T-cell (primary cell): ENCODE measurements around the gene MYO10. TPM values are rescaled to one million over a fixed set of nuclear protein-coding genes. Genes with fewer than 3 reads are reported as not detected.

Experiments
- ATAC-seq, 4 experiments: fragments of 200-7000 bp in 3 of 4; fragments of 150-1000 bp in 1 of 4; cut with Tn5 transposase; replicated peaks in 1 of 4; 1 replicate in 3 of 4; 2 replicates in 1 of 4; pipeline ENCODE4 v1.10.0; 2021; ENCODE audit warnings: moderate library complexity in 3 of 4, mild to moderate bottlenecking in 2 of 4, moderate number of reproducible peaks in 1 of 4
- CTCF ChIA-PET, 2 donors: fragments of 300-600 bp; sonication (Branson Sonifier 250); formaldehyde crosslinking; loops; one replicate each; lab custom pipeline; 2022; ENCODE audit warnings: antibody characterized with exemption in 2 of 2; lab: Charles Lee
- POLR2A ChIA-PET, 2 donors: fragments of 300-600 bp; sonication (Branson Sonifier 250); formaldehyde crosslinking; loops; one replicate each; lab custom pipeline; 2022; ENCODE audit warnings: antibody characterized with exemption in 2 of 2; lab: Charles Lee
- DNase-seq, 35 experiments: peaks; one replicate each; pipeline versions ENCODE4 v3.0.0 to v3.0.0-alpha.2; 2013 to 2023
- H3K27ac ChIP-seq: one replicate; pipeline ENCODE4 v1.5.1; 2013; ENCODE audit warnings: low read length
- H3K27me3 ChIP-seq, 2 experiments: replicated peaks in 1 of 2; 1 replicate in 1 of 2; 2 replicates in 1 of 2; pipeline versions ENCODE4 v1.6.1 to v1.7.0; 2013; ENCODE audit warnings: low read length in 1 of 2, mixed read lengths in 1 of 2; ENCODE audit not compliant: control insufficient read depth in 2 of 2, insufficient read depth in 2 of 2; ENCODE audit errors: extremely low read depth in 1 of 2
- H3K36me3 ChIP-seq, 2 donors: 1 replicate in 1 of 2; 2 replicates in 1 of 2; pipeline versions ENCODE4 v1.6.1 to v1.7.0; 2013; ENCODE audit warnings: low read length in 1 of 2; ENCODE audit not compliant: control insufficient read depth in 2 of 2, insufficient read depth in 1 of 2; ENCODE audit errors: extremely low read depth in 1 of 2
- H3K4me1 ChIP-seq, 2 experiments: 1 replicate in 1 of 2; 2 replicates in 1 of 2; pipeline versions ENCODE4 v1.6.1 to v1.7.0; 2013; ENCODE audit warnings: low read length in 2 of 2, mixed read lengths in 1 of 2; ENCODE audit not compliant: insufficient read depth in 2 of 2, control insufficient read depth in 1 of 2; ENCODE audit errors: extremely low read depth in 1 of 2
- H3K4me3 ChIP-seq, 2 donors: 1 replicate in 1 of 2; 2 replicates in 1 of 2; pipeline versions ENCODE4 v1.5.1 to v1.7.0; 2013; ENCODE audit warnings: mild to moderate bottlenecking in 2 of 2, low read length in 1 of 2, moderate library complexity in 1 of 2; ENCODE audit not compliant: control insufficient read depth in 1 of 2; ENCODE audit errors: extremely low read depth in 1 of 2
- H3K9me3 ChIP-seq: 2 replicates; pipeline ENCODE4 v1.7.0; 2013
- H3K27ac Mint-ChIP-seq, 2 donors: one replicate each; pipeline ENCODE4 v1.8.0; 2020 to 2021; ENCODE audit warnings: mild to moderate bottlenecking in 2 of 2, mixed read lengths in 2 of 2
- H3K27me3 Mint-ChIP-seq, 2 donors: one replicate each; pipeline ENCODE4 v1.8.0; 2021 to 2022; ENCODE audit warnings: mixed read lengths in 2 of 2
- H3K36me3 Mint-ChIP-seq: one replicate; pipeline ENCODE4 v1.8.0; 2021; ENCODE audit warnings: mixed read lengths
- H3K4me1 Mint-ChIP-seq, 3 donors: one replicate each; pipeline ENCODE4 v1.8.0; 2020 to 2022; ENCODE audit warnings: mixed read lengths in 3 of 3, mild to moderate bottlenecking in 1 of 3
- H3K4me3 Mint-ChIP-seq, 3 donors: one replicate each; pipeline ENCODE4 v1.8.0; 2020 to 2022; ENCODE audit warnings: mild to moderate bottlenecking in 3 of 3, mixed read lengths in 3 of 3, moderate library complexity in 3 of 3
- H3K9me3 Mint-ChIP-seq, 3 donors: one replicate each; pipeline ENCODE4 v1.8.0; 2020 to 2022; ENCODE audit warnings: mixed read lengths in 3 of 3
- WGBS: methylation state at CpG from one replicate; pipeline ENCODE4 v1.1.5; 2013; ENCODE audit warnings: missing lambda C conversion rate; ENCODE audit not compliant: insufficient coverage; 5-methylcytosine and 5-hydroxymethylcytosine counted together
- total RNA-seq, 35 experiments: library from RNA in 6 of 35; stranded (reverse) in 6 of 35; fragments of 120-200 nt in 1 of 35; gene quantifications; one replicate each; pipeline versions ENCODE4 v1.2.1 to v1.2.4 and lab custom pipeline; 2013 to 2026

Gene MYO10
- total RNA-seq, 5 donors from 2014 or later (not counting 1 experiment from before 2014, with no cell fraction given) = 0.20 to 0.47 (median 0.23) TPM; not detected in 2

GRCh38 chr5:16754601-16755000, 181.5 kb downstream of the MYO10 start:
- WGBS = no CpG with 5 or more reads among the region's 3 CpGs
- no peak overlapping the region for H3K4me3 Mint-ChIP-seq
- Histone ChIP-seq H3K4me1 (peaks cover 2 to 5% of the 10 kb centered on the region in 2 experiments), H3K27ac (no peak overlapping the region), H3K27me3 (peaks cover 0 to 2% of the 10 kb centered on the region in 2 experiments), H3K4me3 (no peak overlapping the region), H3K36me3 (no peaks in the 10 kb centered on the region), H3K9me3 (no peaks in the 10 kb centered on the region)
- POLR2A ChIA-PET = no interaction called here
- ATAC-seq (no peak), DNase-seq (no peak)
- CTCF ChIA-PET = no interaction called here
- H3K9me3 Mint-ChIP-seq = no peaks in the 10 kb centered on the region
- no peaks in the 10 kb centered on the region for H3K36me3 Mint-ChIP-seq
- H3K27me3 Mint-ChIP-seq = no peaks in the 10 kb centered on the region
- no peak overlapping the region for H3K27ac Mint-ChIP-seq
- peaks cover 4 to 6% (median 5%) of the 10 kb centered on the region in 3 donors for H3K4me1 Mint-ChIP-seq

- Mint-ChIP-seq H3K9me3 (no peaks in the 10 kb centered on the region), H3K4me1 (peaks cover 0 to under 1% (median 0%) of the 10 kb centered on the region in 3 donors), H3K27me3 (no peaks in the 10 kb centered on the region), H3K36me3 (no peaks in the 10 kb centered on the region), H3K27ac (no peak overlapping the region), H3K4me3 (no peak overlapping the region)
- Histone ChIP-seq H3K4me1 (peaks cover 0 to under 1% of the 10 kb centered on the region in 2 experiments), H3K27me3 (peaks cover 0 to 2% of the 10 kb centered on the region in 2 experiments), H3K36me3 (no peaks in the 10 kb centered on the region), H3K27ac (no peak overlapping the region), H3K9me3 (no peaks in the 10 kb centered on the region), H3K4me3 (no peak overlapping the region)
- CTCF ChIA-PET = no interaction called here
- no peak for DNase-seq
- WGBS = no CpG with 5 or more reads among the region's 3 CpGs
- no peak for ATAC-seq
- POLR2A ChIA-PET = no interaction called here
These were observed 182.0 kb downstream of the MYO10 start for GRCh38 chr5:16754086-16754485.

- no peak for DNase-seq
- Mint-ChIP-seq H3K36me3 (no peaks in the 10 kb centered on the region), H3K4me3 (no peak overlapping the region), H3K4me1 (no peaks in the 10 kb centered on the region), H3K9me3 (no peaks in the 10 kb centered on the region), H3K27ac (no peak overlapping the region), H3K27me3 (no peaks in the 10 kb centered on the region)
- Histone ChIP-seq H3K9me3 (no peaks in the 10 kb centered on the region), H3K4me1 (no peaks in the 10 kb centered on the region), H3K36me3 (no peaks in the 10 kb centered on the region), H3K4me3 (no peak overlapping the region), H3K27me3 (no peaks in the 10 kb centered on the region), H3K27ac (no peak overlapping the region)
- no peak for ATAC-seq
- 92% methylated on average over 7 of the region's 7 CpGs for WGBS
- CTCF ChIA-PET = no interaction called here
- POLR2A ChIA-PET = no interaction called here
These were observed 185.6 kb downstream of the MYO10 start for GRCh38 chr5:16750445-16750844.

- ChIA-PET POLR2A (no interaction called here), CTCF (no interaction called here)
- no peaks in the 10 kb centered on the region for H3K4me1 Mint-ChIP-seq
- no peaks in the 10 kb centered on the region for H3K36me3 ChIP-seq
- no peak overlapping the region for H3K4me3 Mint-ChIP-seq
- no peak overlapping the region for H3K27ac ChIP-seq
- H3K36me3 Mint-ChIP-seq = no peaks in the 10 kb centered on the region
- H3K27me3 ChIP-seq = no peaks in the 10 kb centered on the region
- ATAC-seq = no peak
- 50% methylated on average over 1 of the region's 4 CpGs for WGBS
- H3K27me3 Mint-ChIP-seq = no peaks in the 10 kb centered on the region
- DNase-seq = no peak
- no peak overlapping the region for H3K4me3 ChIP-seq
- H3K9me3 ChIP-seq = no peaks in the 10 kb centered on the region
- H3K4me1 ChIP-seq = no peaks in the 10 kb centered on the region
- no peak overlapping the region for H3K27ac Mint-ChIP-seq
- no peaks in the 10 kb centered on the region for H3K9me3 Mint-ChIP-seq
These were observed 186.5 kb downstream of the MYO10 start for GRCh38 chr5:16749626-16750025.

- ATAC-seq (no peak), DNase-seq (no peak)
- Mint-ChIP-seq H3K4me3 (no peak overlapping the region), H3K27me3 (peaks cover 8 to 14% of the 10 kb centered on the region in 2 donors), H3K27ac (no peak overlapping the region), H3K9me3 (no peaks in the 10 kb centered on the region), H3K4me1 (no peaks in the 10 kb centered on the region), H3K36me3 (no peaks in the 10 kb centered on the region)
- Histone ChIP-seq H3K36me3 (no peaks in the 10 kb centered on the region), H3K4me3 (no peak overlapping the region), H3K9me3 (no peaks in the 10 kb centered on the region), H3K27ac (no peak overlapping the region), H3K4me1 (no peaks in the 10 kb centered on the region), H3K27me3 (peaks cover 0 to 7% of the 10 kb centered on the region in 2 experiments)
- 94% methylated on average over 9 of the region's 15 CpGs for WGBS
- ChIA-PET POLR2A (no interaction called here), CTCF (no interaction called here)
These were observed 191.8 kb downstream of the MYO10 start for GRCh38 chr5:16744164-16744880.

- no peak for ATAC-seq
- H3K27me3 Mint-ChIP-seq = peaks cover 13 to 14% of the 10 kb centered on the region in 2 donors
- H3K27ac Mint-ChIP-seq = no peak overlapping the region
- no peaks in the 10 kb centered on the region for H3K9me3 Mint-ChIP-seq
- no peak for DNase-seq
- H3K4me3 ChIP-seq = no peak overlapping the region
- peaks cover 0 to 10% of the 10 kb centered on the region in 2 experiments for H3K27me3 ChIP-seq
- no peaks in the 10 kb centered on the region for H3K4me1 Mint-ChIP-seq
- no peaks in the 10 kb centered on the region for H3K4me1 ChIP-seq
- ChIA-PET POLR2A (no interaction called here), CTCF (no interaction called here)
- no peaks in the 10 kb centered on the region for H3K36me3 Mint-ChIP-seq
- no peaks in the 10 kb centered on the region for H3K36me3 ChIP-seq
- H3K4me3 Mint-ChIP-seq = no peak overlapping the region
- 83% methylated on average over 4 of the region's 5 CpGs for WGBS
- no peak overlapping the region for H3K27ac ChIP-seq
- H3K9me3 ChIP-seq = no peaks in the 10 kb centered on the region
These were observed 193.2 kb downstream of the MYO10 start for GRCh38 chr5:16742938-16743337.
